ENCODE results near the gene GGPS1.
"Not testable (repeated sequence)": the region's sequence is repeated elsewhere in the genome, so short reads cannot be mapped to it uniquely, and the experiment has no call there.

The GGPS1 gene

DNA sequence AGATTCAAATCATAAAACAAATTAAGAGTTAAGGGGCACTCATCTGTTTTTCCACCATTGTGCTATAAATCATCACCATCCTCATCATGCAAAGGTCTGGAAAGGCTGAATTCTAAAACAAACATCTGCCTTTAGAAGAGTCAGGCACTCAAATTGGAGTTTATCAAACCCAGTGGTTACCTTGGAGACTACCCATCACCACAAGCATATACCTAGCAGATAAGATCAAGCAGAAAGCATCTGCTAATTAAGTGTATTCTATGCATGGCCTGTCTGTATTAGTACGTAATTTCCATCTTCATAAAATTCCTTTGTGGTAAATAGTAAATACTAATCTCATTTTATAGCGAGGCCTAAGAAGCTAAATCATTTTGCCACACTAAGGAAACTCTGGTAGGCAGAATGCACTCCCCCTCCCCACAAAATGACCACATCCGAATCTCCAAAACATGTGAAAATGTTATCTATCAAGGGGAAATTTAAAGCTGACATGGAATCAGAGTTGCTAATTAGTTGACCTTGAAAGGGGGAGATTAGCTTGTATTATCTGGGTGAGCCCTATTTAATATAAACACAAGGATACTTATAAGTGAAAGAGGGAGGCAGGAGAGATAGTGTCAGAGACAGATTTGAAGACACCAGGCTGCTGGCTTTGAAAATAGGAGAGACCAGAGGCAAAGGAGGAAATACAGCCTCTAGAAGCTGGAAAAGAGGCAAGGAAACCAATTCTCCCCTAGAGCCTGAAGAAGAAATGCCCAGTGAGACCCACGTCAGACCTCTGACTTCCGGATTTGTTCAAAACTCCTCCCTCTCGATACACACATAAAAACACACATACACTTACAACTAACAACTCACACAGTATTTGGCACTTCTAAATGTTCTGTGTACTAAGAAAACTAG lies 23.6 kb upstream of the GGPS1 start:
- no peak for DNase-seq (ENCODE audit: low read depth in 2 of 2)

DNA sequence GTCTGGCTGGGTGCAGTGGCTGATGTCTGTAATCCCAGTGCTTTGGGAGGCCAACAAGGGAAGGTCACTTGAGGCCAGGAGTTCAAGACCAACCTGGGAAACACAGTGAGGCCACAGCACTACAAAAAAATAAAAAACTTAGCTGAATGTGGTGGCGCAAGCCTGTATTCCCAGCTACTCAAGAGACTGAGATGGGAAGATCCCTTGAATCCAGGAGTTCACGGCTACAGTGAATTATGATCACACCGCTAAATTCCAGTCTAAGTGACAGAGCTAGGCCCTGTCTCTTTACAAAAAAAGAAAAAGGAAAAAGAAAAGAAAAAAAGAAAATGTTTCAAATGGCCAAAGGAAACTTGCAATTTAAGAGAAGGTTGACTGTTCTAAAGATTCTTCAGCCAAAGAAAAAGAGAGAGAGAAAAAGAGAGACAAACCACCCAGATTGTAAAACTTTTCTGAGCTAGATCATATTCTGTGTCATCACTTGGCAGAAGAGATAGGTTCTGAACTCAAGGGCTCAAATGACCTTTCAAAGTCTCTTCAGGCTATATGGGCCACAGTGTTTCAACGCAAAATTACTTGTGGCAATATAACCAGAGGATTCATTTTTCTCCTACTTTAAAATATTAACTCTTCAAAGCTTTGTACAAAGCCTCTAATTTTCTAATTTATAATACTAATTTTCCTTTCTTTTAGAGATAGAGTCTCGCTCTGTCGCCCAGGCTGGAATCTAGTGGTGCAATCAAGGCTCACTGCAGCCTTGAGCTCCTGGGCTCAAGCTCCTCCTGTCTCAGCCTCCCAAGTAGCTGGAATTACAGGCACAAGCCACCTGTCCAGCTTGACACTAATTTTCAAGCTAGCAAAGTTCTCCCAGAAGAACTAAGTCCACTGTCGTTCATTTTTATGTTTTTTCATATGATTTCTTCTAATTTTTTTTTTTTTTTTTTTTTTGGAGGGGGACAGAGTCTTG lies 20.9 kb upstream of the GGPS1 start:
- DNase-seq (ENCODE audit: low read depth in 2 of 2): no peak

- not testable (repeated sequence) for DNase-seq (ENCODE audit: low read depth in 2 of 2)
These were observed 19.2 kb upstream of the GGPS1 start for GRCh38 chr1:235309206-235309605.

DNA sequence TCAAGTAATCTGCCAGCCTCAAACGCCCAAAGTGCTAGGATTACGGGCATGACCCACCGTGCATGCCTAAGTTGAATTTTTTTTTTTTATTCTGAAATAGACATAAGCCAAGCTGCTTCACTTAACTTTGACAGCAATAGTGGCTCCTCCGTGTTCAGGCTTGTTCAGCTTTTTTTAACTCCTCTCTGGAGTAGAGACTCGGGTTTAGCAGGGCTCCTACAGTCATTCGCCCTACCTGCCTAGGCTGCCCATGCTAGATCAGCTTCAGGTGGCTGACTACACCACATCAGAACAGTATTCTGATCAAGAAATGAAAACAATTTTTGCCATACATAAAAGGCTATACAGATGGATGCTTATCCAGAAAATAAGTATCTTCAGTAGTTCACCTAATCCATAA lies 15.1 kb upstream of the GGPS1 start:
- no peak for DNase-seq (ENCODE audit: low read depth in 2 of 2)

DNA sequence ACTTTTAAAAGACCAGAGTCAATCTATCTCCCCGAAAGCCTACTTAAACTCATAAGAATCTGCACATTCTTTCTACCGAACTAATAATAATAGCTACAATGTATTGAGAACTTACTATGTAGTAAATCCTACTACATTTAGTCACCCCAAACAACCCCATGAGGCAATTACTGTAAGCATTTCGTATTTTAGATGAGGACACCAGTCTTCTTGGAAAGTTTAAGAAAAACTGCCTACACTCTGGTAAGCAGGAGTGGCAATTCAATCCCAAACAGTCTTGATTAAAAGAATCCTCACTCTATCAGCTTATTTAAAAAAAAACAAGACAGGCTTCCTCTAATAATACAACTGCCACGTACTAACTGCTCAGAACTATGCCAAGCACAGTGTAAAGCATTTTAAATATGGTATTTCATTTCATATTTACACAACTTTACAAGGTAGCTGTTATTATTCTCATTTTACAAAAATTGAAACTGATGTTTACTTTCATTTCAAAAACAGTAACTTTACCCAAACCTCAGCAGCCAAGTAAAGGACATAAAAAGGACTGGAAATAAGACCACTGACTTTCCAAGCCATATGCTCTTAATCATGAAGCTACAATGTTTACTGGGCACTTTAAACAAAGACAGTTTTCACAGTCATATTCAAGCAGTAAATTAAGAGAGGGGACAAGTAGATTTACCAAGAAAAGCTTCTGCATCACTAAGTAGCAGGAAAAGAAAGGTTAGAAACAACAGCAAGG lies 14.3 kb upstream of the GGPS1 start:
- DNase-seq (ENCODE audit: low read depth in 2 of 2): no peak

DNA sequence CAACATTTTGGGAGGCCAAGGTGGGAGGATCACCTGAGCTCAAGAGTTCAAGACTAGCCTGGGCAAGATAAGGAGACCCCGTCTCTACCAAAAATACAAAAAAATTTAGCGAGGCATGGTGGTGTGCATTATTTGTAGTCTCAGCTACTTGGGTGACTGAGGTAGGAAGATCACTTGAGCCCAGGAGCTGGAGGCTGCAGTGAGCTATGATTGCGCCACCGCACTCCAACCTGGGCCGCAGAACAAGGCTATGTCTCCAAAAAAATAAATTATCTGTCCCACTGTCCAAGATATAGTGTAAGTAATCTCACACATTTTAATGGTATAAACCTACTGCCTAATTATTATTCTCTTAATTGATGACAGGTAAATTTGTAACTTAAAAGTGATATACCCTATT lies 13.2 kb upstream of the GGPS1 start:
- DNase-seq (ENCODE audit: low read depth in 2 of 2): no peak

DNA sequence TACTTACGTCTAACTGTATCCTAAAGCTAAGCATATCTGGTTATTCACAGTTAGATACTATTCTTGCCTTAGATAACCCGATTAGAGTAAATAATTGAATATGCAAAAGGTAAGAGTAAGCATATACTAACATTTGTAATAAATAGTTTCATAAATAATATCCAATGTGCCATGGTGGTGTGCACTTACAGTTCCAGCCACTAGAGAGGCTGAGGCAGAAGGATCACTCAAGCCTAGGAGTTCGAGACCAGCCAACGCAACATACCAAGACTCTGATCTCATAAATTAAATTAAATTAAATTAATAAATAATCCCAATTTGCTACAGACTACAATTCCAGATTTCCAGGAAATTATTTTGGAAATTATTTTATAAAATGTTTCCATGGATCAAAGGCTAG lies 12.6 kb upstream of the GGPS1 start:
- DNase-seq (ENCODE audit: low read depth in 2 of 2): no peak

GRCh38 chr1:235317168-235317567 lies 11.2 kb upstream of the GGPS1 start:
- DNase-seq (ENCODE audit: low read depth in 2 of 2): no peak

GRCh38 chr1:235319255-235319654 lies 9.1 kb upstream of the GGPS1 start:
- no peak for DNase-seq (ENCODE audit: low read depth in 2 of 2)

GRCh38 chr1:235320521-235321179 lies 7.7 kb upstream of the GGPS1 start:
- no peak for DNase-seq (ENCODE audit: low read depth in 2 of 2)

- DNase-seq (ENCODE audit: low read depth in 2 of 2): no peak
These were observed 4.1 kb upstream of the GGPS1 start for GRCh38 chr1:235324296-235324695.

- DNase-seq (ENCODE audit: low read depth in 2 of 2): no peak
These were observed 3.2 kb upstream of the GGPS1 start for GRCh38 chr1:235325139-235325538.

DNA sequence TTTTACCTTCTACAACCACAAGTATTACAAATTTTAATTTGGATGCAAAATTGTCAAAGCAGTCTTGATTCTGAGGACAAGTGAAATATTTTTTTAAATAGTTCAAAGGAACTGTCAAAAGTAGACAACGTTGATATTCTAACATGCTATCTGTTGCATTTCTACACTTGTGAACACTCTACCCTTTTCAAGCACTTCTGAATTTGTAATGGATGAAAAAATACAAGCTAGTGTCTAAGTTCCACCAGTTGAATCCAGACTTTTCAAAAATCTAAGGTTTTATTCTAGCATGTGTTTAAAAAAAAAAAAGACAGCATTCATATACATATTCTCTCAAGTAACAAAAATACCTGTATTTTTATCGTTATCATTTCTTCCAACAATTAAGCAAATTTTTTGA lies 2.5 kb upstream of the GGPS1 start:
- DNase-seq (ENCODE audit: low read depth in 2 of 2): no peak

GRCh38 chr1:235326719-235327558 lies 1.4 kb upstream of the GGPS1 start:
- DNase-seq (ENCODE audit: low read depth in 2 of 2): no peak

GRCh38 chr1:235327559-235328270 lies 655 bp upstream of the GGPS1 start, which contains the start of gene ARID4B:
Gene ARID4B (minus strand): TSS chr1:235328179. CDS start chr1:235326919, 1,260 bp downstream.
- no peak for DNase-seq (ENCODE audit: low read depth in 2 of 2)

- no peak for DNase-seq (ENCODE audit: low read depth in 2 of 2)
These were observed 951 bp downstream of the GGPS1 start for GRCh38 chr1:235329139-235329902.

DNA sequence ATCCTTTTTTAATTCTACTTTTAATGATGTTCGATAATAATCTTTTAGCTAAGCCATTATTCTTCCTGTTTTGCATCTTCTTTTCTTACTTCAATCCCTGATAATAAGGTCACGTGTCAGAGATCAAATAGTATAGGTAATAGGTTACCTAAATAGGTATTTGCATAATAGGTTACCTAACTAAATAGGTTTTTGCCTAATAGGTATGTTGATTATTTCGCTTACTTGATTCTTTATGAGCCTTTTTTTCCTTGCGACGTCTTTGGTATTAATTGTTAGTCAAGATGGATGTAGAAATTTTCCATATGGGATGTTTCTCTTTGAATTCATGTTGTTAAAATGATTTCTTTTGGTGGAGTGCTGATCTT lies 2.5 kb downstream of the GGPS1 start:
- DNase-seq (ENCODE audit: low read depth in 2 of 2): no peak

- DNase-seq (ENCODE audit: low read depth in 2 of 2): no peak
These were observed 3.0 kb downstream of the GGPS1 start for GRCh38 chr1:235331401-235331800.

- DNase-seq (ENCODE audit: low read depth in 2 of 2): no peak
These were observed 8.5 kb downstream of the GGPS1 start for GRCh38 chr1:235336903-235337302.

Data from fibroblast of skin of left biceps (primary cell).